GM19328 (cell line): ENCODE measurements around the gene CCDC106.
A peak's percentile ranks its signal among the peaks of the same experiment; 100 is the strongest.

ENCODE experiments used
- ATAC-seq: cut with Tn5 transposase; IDR thresholded peaks from one replicate; pipeline ENCODE4 v1.9.1; 2021; ENCODE audit warnings: mild to moderate bottlenecking, moderate library complexity; ENCODE audit not compliant: unreplicated experiment

CCDC106 gene

DNA sequence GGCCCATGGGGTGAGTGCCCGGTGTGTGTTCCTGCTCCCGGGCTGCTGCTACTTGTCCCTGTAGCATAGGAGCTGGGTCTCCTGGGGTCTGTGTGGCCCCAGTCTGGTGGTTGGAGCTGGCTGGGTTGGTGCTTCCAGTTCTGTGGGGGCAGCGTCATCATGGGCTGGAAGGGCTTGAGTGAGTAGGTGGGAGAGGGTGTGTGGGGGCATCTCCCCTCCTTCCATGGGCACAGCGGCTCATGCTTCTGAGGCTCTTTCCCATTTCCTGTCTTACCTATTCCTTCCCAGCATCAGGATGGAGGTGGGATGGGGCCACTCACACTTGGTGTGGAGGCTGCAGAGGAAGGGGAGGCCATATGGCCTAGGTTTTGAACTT is 19.0 kb downstream of the CCDC106 start:
- no peak for ATAC-seq

DNA sequence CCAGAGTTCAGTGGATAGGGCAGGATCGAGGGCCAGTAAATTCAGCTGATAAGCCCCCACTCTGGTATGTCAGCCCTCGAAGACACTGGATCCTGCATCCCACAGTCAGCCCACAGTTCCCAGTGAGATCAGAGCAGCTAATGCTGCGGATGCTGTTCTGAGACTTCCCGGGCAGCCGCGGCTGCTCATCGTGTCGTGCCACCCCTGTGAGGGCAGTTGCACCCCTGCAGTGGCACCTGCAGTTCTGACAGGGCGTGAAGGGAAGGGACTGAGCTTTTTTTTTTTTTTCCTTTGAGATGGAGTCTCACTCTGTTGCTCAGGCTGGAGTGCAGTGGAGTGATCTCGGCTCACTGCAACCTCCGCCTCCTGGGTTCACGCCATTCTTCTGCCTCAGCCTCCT is 19.5 kb downstream of the CCDC106 start:
- no peak for ATAC-seq

DNA sequence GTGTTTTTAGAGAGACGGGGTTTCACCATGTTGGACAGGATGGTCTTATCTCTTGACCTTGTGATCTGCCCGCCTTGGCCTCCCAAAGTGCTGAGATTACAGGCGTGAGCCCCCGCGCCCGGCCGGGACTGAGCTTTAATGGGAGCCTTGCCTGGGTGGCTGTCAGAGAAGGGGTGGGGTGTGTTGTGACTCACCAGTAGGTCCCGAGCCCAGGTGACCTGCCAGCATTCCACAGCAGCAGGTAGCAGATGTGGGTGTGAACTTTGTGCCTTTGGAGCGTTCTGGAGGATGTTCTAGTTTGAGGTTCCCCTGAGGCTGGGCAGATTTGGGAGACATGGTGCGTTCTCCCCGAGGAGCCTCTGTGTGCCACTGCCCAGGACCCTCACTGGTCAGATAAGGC is 19.9 kb downstream of the CCDC106 start:
- no peak for ATAC-seq

DNA sequence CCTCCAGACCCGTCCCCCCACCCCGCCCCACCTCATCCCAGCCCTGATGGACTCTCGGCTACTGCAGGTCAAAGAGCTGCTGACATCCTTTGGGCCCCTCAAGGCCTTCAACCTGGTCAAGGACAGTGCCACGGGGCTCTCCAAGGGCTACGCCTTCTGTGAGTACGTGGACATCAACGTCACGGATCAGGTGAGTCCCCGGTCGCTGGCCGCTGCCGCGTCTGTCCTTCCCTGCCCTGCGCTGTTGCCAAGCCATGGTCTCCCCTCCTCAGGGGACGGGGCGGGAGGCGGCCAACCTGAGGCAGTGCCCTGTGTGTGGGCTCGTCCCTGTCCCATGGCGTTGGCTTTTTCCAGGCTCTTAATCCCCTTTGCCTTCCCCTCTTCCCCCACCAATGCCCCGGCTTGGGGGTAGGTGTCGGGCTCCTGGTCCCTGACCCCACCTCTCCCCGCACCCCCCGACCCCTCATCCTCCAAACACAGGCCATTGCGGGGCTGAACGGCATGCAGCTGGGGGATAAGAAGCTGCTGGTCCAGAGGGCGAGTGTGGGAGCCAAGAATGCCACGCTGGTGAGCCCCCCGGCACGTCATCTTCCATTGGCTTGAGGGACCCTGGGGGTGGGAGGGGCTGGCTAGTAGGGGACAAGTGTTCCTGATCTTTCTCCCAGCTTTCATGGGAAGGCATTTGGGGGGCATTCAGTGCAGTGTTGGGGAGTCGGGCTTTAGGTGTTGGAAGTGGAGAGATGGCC is 20.8 kb downstream of the CCDC106 start:
- no peak for ATAC-seq

DNA sequence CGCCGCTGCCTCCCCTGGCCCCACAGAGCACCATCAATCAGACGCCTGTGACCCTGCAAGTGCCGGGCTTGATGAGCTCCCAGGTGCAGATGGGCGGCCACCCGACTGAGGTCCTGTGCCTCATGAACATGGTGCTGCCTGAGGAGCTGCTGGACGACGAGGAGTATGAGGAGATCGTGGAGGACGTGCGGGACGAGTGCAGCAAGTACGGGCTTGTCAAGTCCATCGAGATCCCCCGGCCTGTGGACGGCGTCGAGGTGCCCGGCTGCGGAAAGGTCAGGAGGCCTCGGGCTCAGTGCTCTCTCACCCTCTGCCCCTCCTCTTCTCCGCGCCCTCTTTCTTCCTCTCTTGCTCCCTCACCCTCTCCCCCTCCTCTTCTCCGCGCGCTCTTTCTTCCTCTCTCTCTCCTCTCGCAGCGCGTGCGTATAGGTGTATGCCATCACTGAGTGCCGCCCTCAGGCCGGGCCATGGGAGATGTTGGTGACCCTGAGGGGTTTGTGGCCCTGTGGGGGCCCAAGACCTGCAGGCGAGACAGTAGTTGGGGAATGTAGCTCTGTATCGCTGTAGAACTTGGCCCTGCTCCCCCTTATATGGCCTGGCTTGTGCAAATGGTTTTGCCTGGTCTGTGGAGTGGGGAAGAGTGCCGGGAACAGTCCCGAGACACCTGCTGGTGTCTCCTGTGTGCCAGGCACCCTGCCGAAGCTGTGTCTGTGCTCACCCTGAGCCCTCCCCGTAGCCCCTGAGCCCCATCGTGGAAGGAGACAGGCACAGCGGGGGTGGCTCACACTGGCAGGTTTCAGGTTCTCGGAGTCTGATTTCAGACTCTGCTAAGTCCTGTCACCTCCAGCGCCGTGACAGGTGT is 21.6 kb downstream of the CCDC106 start:
- no peak for ATAC-seq

DNA sequence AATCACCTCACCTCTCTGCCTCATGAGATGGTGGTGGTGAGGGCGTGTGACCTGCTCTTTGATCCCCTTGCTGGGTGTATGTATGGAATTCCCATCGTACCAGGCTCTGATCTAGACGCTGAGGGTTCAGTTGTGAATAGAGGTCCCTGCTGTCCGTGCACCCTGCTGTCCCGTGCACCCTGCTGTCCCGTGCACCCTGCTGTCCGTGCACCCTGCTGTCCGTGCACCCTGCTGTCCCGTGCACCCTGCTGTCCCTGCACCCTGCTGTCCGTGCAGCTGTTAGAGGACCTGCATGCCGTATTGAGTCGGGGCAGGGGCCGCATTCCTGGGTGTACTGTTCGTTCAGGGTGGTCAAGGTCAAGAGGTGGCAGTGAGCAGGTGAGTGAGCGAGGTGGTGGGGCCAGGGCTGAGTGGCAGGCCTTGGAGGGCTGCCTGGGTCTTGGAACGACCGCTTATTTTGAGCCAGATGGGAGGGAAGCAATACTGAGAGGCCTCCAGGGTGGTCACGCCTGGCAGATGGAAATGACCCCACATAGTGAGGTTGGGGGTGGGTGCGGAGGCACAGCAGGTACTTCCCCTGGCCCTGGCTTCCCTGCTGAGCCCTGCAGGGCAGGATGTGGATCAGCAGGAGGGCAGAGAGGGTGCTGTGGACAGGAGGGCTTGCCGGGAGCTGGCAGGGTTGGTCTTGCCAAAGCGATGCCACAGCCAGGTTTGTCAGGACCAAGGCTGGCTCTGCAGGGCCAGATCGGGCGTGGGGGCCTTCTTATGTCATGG is 22.5 kb downstream of the CCDC106 start:
- ATAC-seq = no peak

DNA sequence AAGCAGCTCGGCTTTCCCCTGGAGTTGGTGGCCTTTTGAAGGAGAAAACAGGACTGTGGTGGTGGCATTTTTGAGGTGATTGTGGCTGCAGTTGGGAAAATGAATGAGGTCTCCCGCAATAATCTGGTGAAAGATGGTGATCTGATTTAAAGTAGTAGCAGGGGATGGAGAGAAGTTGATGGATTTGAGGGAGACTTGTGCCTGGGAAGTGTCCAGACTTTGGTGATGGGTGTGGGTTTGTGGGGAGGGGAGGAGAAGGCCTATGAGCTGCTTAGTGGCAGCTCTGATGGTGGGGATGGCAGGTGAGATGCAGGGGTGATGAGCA is 23.0 kb downstream of the CCDC106 start:
- ATAC-seq = no peak

DNA sequence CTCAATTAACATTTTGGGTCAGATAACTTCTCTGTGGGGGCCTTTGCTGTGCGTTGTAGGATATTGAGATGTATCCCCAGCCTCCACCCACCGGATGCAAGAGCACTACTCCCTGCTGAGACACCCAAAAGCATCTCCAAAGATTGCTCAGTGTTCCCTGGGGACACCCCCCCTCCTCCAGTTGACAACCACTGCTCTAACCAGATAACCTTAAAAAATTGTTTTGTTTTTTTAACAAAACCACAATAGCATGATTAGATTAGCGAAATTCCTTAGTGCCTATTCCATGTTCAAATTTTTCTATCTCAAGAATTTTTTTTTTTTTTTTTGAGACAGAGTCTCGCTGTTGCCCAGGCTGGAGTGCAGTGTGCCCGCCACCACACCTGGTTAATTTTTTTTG is 24.4 kb downstream of the CCDC106 start:
- ATAC-seq = no peak

DNA sequence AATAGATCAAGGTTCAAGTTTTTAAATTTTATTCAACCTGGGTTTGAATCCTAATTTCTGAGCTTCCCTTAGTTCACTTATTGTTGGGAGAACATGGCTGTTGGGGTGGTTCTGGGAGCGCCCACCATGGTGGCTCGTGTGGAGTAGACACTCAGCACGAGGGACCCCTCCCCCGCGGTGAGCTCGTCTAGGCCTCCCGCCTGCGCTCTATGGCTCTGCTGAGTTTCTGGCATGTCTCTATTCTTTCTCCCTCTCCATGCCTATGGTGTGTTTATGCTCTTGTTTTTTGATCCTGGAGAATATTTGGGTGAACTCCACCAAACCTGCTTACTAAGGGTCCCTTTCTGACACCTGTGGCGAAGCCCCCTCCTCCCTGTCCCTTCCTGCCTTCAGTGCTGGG is 25.5 kb downstream of the CCDC106 start:
- ATAC-seq = no peak

DNA sequence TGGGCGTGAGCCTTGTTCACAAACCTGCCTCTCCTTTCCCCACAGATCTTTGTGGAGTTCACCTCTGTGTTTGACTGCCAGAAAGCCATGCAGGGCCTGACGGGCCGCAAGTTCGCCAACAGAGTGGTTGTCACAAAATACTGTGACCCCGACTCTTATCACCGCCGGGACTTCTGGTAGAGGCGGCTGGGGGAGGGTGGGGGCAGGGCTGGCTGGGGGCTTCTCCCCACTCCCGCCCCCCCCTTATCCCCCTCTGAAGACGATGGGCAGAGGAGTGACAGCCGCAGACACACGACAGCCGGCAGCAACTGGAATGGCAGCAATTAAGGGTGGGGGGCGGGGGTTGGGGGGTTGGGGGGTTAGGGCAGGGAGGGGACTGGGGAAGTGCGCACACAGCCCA is 25.9 kb downstream of the CCDC106 start:
- ATAC-seq = no peak

DNA sequence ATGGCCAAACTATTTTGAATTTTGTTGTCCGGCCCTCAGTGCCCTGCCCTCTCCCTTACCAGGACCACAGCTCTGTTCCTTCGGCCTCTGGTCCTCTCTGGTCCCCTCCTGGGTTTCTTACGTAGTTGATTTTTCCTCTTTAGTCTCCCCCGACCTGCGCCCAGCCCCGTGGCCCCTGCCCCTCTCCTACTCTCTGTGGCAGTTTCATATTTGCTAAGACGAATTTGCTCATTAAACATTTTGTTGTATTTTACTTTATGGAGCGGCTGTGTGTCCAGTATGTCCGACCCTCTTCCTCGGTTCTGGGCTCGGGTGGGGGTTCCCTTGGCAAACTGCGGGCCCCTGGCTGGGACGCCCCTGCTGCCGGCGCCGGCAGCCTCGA is 26.4 kb downstream of the CCDC106 start:
- ATAC-seq = no peak

DNA sequence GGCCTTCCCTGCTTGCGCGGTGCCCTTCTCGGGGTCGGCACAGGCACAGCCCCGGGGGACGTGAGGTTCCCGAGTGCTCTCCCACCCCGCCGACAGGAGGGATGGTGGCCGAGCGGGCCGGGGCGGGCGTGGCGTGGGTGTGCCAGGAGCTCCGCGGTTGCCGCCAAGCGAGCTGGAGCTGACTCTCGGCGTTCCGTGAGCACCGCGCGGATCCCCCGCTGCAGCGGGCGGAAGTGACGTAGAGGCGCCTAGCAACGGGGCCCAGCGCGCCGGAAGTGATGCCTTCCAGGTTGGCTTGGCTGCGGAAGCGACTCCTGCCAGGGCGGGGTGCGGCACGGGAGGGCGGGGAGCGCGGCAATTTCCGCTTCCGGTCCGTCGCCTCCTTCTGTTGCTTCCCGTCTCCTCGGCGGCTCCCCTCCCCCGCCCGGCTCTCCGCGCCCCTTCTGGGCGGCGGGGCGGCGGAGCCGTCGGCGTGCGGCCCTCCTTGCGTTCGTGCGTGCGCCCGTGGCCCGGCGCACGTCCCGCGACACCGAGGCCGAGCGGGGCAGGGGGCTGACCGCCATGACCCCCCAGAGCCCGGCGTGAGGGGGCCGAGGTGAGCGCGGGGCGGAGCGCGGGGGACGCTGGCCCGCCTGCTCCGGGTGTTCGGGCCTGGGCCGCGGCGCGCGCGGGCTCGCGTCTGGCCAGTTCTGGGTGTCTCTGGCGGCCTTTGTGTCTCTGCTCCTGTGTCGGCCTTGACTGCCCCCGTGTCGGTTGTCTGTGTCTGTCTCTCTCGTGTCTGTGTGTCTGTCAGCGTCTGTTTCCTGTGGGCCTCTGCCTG is 27.0 kb downstream of the CCDC106 start, which contains the start of gene EPN1:
TSS of gene EPN1 (plus strand) at position 386 of the 820 bp plus-strand sequence. CDS start 3,402 bp downstream, outside the sequence.
- peak; percentile 70 for ATAC-seq

DNA sequence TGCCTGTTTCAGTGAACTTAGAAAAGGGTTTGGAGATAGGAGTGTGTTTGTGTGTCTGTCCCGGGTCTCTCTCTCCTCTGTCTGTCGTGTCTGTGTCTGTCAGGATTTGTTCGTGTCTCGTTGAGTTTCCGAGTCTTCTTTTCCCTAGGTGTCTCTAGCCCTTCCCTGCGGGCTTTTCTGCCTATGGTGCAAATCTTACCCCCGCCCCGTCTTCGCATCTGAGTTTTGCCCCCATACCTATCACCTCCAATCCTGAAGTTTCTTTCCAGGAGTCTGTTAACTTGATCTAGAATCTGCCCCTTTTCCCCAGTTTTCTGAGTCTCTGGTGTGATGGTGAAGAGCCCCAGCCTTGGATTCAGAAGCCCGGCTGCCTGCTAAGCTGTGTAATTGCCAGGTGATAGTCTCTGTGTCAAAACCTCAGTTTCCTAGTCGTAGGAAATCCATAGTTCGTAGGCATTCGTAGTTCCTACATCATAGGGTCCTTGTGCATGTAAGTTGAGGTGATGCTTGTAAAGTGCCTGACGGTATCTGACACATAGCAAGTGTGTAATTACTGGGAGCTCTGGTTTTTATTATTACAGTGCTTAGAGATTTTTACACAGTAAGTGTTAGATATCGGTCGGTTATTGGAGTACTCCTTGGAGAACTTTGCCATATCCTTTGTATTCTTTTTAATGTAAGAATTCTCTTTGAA is 27.8 kb downstream of the CCDC106 start:
- no peak for ATAC-seq

DNA sequence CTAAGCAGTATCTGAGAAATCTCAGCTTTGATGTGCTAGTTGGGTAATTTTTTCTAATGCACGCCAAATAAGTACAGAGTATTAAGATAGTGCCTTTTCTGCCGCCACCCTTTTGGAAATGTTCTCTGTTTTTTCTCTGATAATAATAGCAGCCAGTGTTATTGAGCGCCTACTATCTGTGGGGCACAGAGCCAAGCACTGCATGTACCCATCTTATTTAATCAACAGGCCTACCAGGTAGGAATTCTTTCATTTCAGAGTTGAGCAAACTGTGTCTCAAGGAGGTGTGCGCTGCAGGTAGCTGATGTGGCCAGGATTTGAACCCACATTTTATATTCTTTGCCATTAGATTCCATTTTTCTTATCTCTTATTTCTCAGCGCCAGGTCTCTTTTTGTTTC is 28.4 kb downstream of the CCDC106 start:
- ATAC-seq = no peak

DNA sequence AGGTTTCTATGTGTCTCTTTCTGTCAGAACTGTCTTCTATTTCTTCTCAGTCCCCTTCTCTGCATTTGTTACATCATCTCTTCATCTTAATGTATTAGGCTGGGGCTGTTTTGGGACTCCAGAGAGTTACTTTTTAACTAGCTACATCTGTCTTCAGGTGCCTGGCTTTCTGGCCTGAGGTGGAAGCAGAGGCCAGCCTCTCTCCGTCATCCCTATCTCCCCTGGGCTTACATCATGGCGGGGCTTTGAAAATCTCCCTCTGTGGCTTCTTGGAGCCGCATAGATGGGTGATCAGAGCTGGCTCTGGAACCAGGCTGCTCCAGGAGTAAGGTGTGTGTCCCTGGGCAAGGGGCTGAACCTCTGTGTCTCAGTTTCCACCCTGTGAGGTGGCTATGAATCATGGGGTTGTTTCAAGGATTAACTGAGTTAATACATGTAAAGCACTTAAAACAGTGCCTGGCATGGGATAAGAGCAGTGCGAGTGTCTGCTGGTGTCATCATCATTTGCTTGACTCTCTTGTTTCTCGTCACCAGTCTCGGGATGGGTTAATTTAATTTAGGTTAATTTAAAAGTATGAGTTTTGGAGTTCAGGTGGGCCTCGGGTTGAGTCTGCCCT is 29.0 kb downstream of the CCDC106 start:
- no peak for ATAC-seq

DNA sequence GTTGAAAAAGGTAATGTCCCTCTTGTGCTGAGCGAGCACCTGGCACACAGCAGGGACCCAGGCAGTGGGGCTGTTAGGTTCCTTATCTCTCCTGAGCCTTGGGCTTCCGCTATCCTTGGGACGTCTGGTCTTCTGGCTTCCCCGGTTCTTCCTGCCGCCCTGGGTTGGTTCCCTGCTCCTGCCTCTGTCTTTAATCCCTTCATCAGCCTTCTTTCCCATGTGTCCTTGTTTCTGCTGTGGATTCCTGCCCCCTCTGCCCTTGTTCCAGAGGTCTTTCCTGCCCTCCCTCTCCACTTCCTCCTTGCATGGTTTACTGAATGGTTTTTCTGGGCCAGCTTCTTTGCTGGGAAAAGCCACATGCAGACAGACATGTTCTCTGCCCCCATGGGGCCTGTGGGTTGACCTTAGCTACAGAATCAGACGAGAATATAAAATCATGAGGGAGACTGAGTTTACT is 29.6 kb downstream of the CCDC106 start:
- ATAC-seq = no peak

DNA sequence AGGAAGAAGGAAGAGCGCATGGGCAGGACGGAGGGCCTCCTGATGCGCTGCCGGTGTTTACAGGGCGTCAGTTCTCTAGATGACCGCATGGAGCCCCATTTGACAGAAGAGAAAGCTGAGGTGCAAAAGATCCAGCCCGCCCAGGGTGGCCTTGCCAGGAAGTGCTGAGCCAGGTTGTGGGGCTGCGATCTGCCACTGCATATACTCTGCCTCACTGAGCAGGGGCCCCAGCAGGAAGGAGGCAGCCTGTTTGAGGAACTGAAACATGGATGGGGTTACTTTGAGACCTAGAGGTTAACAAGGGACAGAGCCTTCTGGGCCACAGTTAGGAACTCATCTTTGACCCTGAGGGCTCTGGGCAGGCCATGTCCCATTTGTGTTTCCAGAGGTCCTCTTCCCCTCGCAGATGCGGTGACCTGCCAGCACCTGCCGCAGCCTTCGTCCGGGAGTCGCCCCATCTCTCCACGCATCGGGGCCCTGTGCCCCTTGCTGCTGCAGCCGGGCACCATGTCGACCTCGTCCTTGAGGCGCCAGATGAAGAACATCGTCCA is 30.2 kb downstream of the CCDC106 start:
- peak; percentile 59 for ATAC-seq

DNA sequence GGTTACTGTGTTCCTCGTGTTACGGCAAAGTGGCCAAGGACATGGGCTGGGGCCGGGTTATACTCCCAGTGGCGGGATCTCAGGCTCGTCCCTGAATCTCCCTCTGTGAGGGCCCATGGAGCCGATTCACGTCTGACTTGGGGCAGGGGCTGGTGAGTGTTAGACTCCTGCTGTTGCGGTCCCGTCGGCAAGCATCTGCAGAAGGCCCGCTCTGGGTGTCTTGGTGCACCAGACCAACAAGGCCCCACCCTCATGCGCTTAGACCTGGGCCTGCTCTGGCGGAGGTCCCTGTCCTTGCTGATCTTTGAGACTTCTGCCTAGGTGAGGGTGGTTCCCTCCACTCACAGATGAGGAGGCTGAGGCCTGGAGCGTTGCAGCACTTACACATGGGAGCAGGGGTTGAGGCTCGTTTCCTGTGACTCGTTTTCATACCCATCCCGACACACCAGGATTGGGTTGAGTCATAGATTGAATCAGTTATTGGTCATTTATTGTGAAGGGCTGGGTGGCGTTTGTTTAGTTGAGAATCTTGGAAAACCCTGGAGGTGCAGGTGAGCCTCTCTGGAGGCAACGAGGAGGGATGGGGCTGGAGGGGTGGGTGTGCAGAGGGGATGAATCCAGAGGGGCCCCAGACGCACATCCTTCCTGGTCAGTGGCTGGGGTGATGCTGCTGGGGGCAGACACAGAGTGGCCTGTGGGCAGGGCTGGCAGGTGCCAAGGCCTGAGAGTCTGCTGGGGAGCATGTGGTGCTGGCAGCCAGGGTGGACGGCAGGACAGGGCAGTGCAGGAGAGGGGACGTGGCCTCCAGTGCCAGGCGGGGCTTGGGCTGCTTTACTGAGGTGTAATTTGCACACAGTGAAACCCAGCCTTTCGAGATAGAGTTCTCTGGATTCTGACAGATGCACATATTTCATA is 31.6 kb downstream of the CCDC106 start:
- ATAC-seq = no peak
